ENCODE data around the gene HOXC9. TPM values are rescaled to one million over a fixed set of nuclear protein-coding genes. Genes with fewer than 3 reads are reported as not detected.
A peak's percentile ranks its signal among the peaks of the same experiment; 100 is the strongest.

Gene HOXC9
- total and polyA plus RNA-seq, 9 of the 15 experiments (the other 6 are each of a cell fraction or from before 2014, with no cell fraction given): 1.1 to 10.5 (median 9.3) TPM

- no peak for TF ChIP-seq RREB1 (CRISPR knock-in tag; IDR thresholded peaks at IDR 0.05)
- peak; percentile 74 for TF ChIP-seq MEIS2 (IDR thresholded peaks at IDR 0.05; ENCODE audit: partially characterized antibody)
- TF ChIP-seq PCBP1 (IDR thresholded peaks at IDR 0.05; ENCODE audit: low read depth, low read length, poor library complexity, severe bottlenecking): peak; percentile 49
- TF ChIP-seq ZNF431 (CRISPR knock-in tag; IDR thresholded peaks at IDR 0.05): no peak
- TF ChIP-seq MAX (CRISPR knock-in tag; IDR thresholded peaks at IDR 0.05): peak; percentile 58; the same call in 1 of the 2 replicates
- no peak for TF ChIP-seq HOXB6 (CRISPR knock-in tag; IDR thresholded peaks at IDR 0.05; ENCODE audit: borderline replicate concordance)
- no peak for TF ChIP-seq FOSL1 (tag; conservative IDR thresholded peaks at IDR 0.05)
- TF ChIP-seq PHF8 (IDR thresholded peaks at IDR 0.05; ENCODE audit: borderline replicate concordance, low read length): peak; percentile 61; the same call in 1 of the 2 replicates
- TF ChIP-seq GATAD2B (IDR thresholded peaks at IDR 0.05; ENCODE audit: borderline replicate concordance): no peak
- TF ChIP-seq JUNB (CRISPR knock-in tag; conservative IDR thresholded peaks at IDR 0.05): no peak
- TF ChIP-seq HNRNPUL1 (IDR thresholded peaks at IDR 0.05; ENCODE audit: low read length): no peak
- no peak for TF ChIP-seq FOXJ3 (CRISPR knock-in tag; IDR thresholded peaks at IDR 0.05)
- no peak for TF ChIP-seq ZNF282 (CRISPR knock-in tag; IDR thresholded peaks at IDR 0.05)
- no peak for TF ChIP-seq RAD51 (IDR thresholded peaks at IDR 0.05; ENCODE audit: borderline replicate concordance, low read depth)
- TF ChIP-seq NCOA1 (IDR thresholded peaks at IDR 0.05; ENCODE audit: low read depth): no peak
- TF ChIP-seq SRSF7 (optimal IDR thresholded peaks at IDR 0.05; ENCODE audit: low read depth, low read length): no peak
- no peak for TF ChIP-seq HNRNPH1 (optimal IDR thresholded peaks at IDR 0.05; ENCODE audit: low read depth, low read length)
- no peak for TF ChIP-seq RHOXF2B (CRISPR knock-in tag; conservative IDR thresholded peaks at IDR 0.05)
- no peak for TF ChIP-seq NFE2L1 (tag; IDR thresholded peaks at IDR 0.05; ENCODE audit: borderline replicate concordance, low read depth)
- no peak for TF ChIP-seq PCBP2 (IDR thresholded peaks at IDR 0.05; ENCODE audit: low read depth, low read length, poor library complexity, severe bottlenecking)
- TF ChIP-seq ZNF184 (CRISPR knock-in tag; IDR thresholded peaks at IDR 0.05): no peak
- TF ChIP-seq SMARCB1 (IDR thresholded peaks at IDR 0.05; ENCODE audit: insufficient read length, low read depth): no peak
- no peak for TF ChIP-seq MXI1 (IDR thresholded peaks at IDR 0.05; ENCODE audit: low read depth, low read length)
- no peak for TF ChIP-seq SP1 (CRISPR knock-in tag; IDR thresholded peaks at IDR 0.05)
- no peak for TF ChIP-seq CGGBP1 (CRISPR knock-in tag; IDR thresholded peaks at IDR 0.05)
Observed at GRCh38 chr12:54017878-54018467, 18.0 kb downstream of the HOXC9 start (continued).
